GM12891 (cell line): ENCODE measurements around the gene CSMD2.

Source experiments
- PAX5 ChIP-seq: IDR thresholded peaks from 2 replicates; pipeline ENCODE4 v1.6.1; 2011; ENCODE audit warnings: low read length, moderate library complexity, mild to moderate bottlenecking; ENCODE audit not compliant: insufficient read depth, severe bottlenecking
- POLR2A ChIP-seq: IDR thresholded peaks from 2 replicates; pipeline ENCODE4 v1.6.1; 2011; ENCODE audit warnings: low read depth, low read length, control low read depth
- POLR2AphosphoS5 ChIP-seq: IDR thresholded peaks from 2 replicates; pipeline ENCODE4 v1.6.1; 2011; ENCODE audit warnings: low read depth, low read length, control low read depth
- SPI1 ChIP-seq: IDR thresholded peaks from 2 replicates; pipeline ENCODE4 v1.6.1; 2011; ENCODE audit warnings: low read depth, low read length, control low read depth
- TAF1 ChIP-seq: IDR thresholded peaks from 2 replicates; pipeline ENCODE4 v1.6.1; 2011; ENCODE audit warnings: low read depth, low read length, control low read depth

- TF ChIP-seq POLR2A (no peak), POLR2AphosphoS5 (no peak), SPI1 (no peak), TAF1 (no peak), PAX5 (no peak)
Observed at GRCh38 chr1:33841494-33841893, 323.5 kb downstream of the CSMD2 start.
